ENCODE data around the gene IL20RB. TPM values are rescaled to one million over a fixed set of nuclear protein-coding genes. Genes with fewer than 3 reads are reported as not detected.
"Not testable (repeated sequence)": the region's sequence is repeated elsewhere in the genome, so short reads cannot be mapped to it uniquely, and the experiment has no call there.

Gene IL20RB
- total and polyA plus RNA-seq, 5 donors: 0.40 to 1.0 (median 0.57) TPM

DNA sequence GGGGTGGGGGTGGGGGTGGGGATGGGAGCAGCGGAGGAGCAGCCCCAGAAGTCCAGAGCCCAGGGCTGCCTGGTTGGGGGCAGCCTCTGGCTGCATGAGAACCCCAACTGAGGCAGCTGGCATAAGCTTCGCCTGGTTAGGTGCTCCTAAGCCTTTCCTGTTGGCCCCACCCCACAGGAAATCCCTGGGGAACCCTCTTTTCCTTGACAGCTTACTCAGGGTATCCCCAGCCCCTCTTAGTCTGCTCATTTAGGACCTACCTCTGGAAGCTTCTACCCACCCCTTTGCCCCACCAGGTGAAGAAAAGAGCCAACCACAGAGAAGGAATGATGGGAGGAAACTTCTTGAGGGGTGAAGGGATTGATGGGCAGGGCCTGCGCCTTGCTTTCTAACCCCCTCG, 53.4 kb downstream of the IL20RB start:
- DNase-seq (no peak), ATAC-seq (no peak)
- H3K4me1 ChIP-seq (ENCODE audit: control insufficient read depth, insufficient read depth, low read length): no peaks in the 10 kb centered on the region
- H3K9me3 ChIP-seq (ENCODE audit: control insufficient read depth, low read length): no peaks in the 10 kb centered on the region
- no peak overlapping the region for H3K4me3 ChIP-seq (ENCODE audit: low read length)
- 90% methylated on average over 4 of the region's 4 CpGs for WGBS
- no peak overlapping the region for H3K27ac ChIP-seq (ENCODE audit: low read length)
- no peaks in the 10 kb centered on the region for H3K27me3 ChIP-seq (ENCODE audit: control insufficient read depth, insufficient read depth)
- intact Hi-C loops (cut with DNase I): loop anchor here (5.0 to 10.0 kb wide), 5 partner anchors 254 to 939 kb away; partner anchors contain the start of gene STAG1 (in 2 of the 4)

DNA sequence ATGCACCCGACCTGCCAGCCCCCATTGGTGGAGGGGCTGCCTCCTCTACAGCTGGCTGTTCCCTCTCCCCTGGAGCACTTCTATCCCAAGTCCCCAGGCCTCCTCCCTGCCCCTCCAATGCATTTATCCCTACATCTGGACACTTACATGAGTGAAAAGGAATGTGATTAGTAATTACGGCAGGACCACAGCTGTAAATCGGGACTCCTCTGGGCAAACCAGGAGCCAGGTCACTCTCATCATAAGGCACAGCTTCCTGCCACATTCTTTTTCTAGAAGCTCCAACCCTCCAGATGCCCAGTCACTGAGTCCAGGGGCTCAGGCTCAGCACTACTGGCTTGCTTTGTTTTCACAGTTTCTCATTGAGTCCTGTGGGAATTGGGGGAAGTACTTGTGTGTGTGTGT, 54.3 kb downstream of the IL20RB start:
- ATAC-seq (no peak), DNase-seq (no peak)
- Histone ChIP-seq H3K4me3 (ENCODE audit: low read length) (no peak overlapping the region), H3K9me3 (ENCODE audit: control insufficient read depth, low read length) (no peaks in the 10 kb centered on the region), H3K27ac (ENCODE audit: low read length) (no peak overlapping the region), H3K27me3 (ENCODE audit: control insufficient read depth, insufficient read depth) (no peaks in the 10 kb centered on the region), H3K4me1 (ENCODE audit: control insufficient read depth, insufficient read depth, low read length) (no peaks in the 10 kb centered on the region)
- WGBS: 59% methylated on average over 3 of the region's 3 CpGs
- intact Hi-C loops (cut with DNase I): loop anchor here (5.0 to 10.0 kb wide), 5 partner anchors 255 to 940 kb away; partner anchors contain the start of gene STAG1 (in 2 of the 4)

GRCh38 chr3:137013951-137014688, 56.3 kb downstream of the IL20RB start:
- WGBS: 11% methylated on average over 18 of the region's 18 CpGs
- peak; percentile 94 to 97 for ATAC-seq
- Histone ChIP-seq H3K27me3 (ENCODE audit: control insufficient read depth, insufficient read depth) (no peaks in the 10 kb centered on the region), H3K4me3 (ENCODE audit: low read length) (peak overlapping the region; percentile 82), H3K9me3 (ENCODE audit: control insufficient read depth, low read length) (no peaks in the 10 kb centered on the region), H3K4me1 (ENCODE audit: control insufficient read depth, insufficient read depth, low read length) (no peaks in the 10 kb centered on the region), H3K27ac (ENCODE audit: low read length) (peak overlapping the region; percentile 82)
- DNase-seq: peak; percentile 89 to 95 (median 94)
- intact Hi-C loops (cut with DNase I): loop anchor here (2.0 to 10.0 kb wide), 6 partner anchors 257 to 942 kb away; partner anchors contain the start of gene STAG1 (in 3 of the 4)

GRCh38 chr3:137017316-137017715, 59.5 kb downstream of the IL20RB start:
- WGBS: 82% methylated on average over 1 of the region's 1 CpG
- not testable (repeated sequence) for H3K4me3 ChIP-seq (ENCODE audit: low read length); DNase-seq; H3K9me3 ChIP-seq (ENCODE audit: control insufficient read depth, low read length); H3K4me1 ChIP-seq (ENCODE audit: control insufficient read depth, insufficient read depth, low read length); H3K27me3 ChIP-seq (ENCODE audit: control insufficient read depth, insufficient read depth); H3K27ac ChIP-seq (ENCODE audit: low read length); ATAC-seq
- intact Hi-C loops (cut with DNase I): loop anchor here in 1 of 4 donors (10.0 kb wide), 1 partner anchor 623 kb away; no protein-coding TSS in a partner anchor

DNA sequence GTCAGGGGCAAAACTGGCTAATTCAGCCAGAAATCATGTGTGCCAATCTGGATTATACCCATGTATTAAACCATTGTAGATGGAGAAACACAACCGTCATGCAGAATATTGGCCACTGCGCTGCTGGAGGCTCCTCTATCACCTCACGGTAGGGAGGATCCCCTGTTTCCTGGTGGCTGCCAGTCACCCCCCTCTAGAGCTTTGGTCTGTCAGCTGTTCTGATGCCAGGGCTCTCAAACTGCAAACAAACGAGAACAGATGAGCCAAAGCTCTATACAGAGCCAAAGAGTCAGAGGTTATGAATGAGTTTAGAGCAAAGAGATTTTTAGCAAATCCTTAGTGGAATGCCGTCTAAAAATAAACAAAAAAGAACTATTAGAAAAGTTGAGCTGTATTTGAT, 62.5 kb downstream of the IL20RB start:
- DNase-seq (no peak), ATAC-seq (no peak)
- no peaks in the 10 kb centered on the region for H3K27me3 ChIP-seq (ENCODE audit: control insufficient read depth, insufficient read depth)
- no peaks in the 10 kb centered on the region for H3K9me3 ChIP-seq (ENCODE audit: control insufficient read depth, low read length)
- 50% methylated on average over 5 of the region's 5 CpGs for WGBS
- H3K4me1 ChIP-seq (ENCODE audit: control insufficient read depth, insufficient read depth, low read length): no peaks in the 10 kb centered on the region
- intact Hi-C loops (cut with DNase I): no loop called here
- no peak overlapping the region for H3K27ac ChIP-seq (ENCODE audit: low read length)
- H3K4me3 ChIP-seq (ENCODE audit: low read length): no peak overlapping the region

DNA sequence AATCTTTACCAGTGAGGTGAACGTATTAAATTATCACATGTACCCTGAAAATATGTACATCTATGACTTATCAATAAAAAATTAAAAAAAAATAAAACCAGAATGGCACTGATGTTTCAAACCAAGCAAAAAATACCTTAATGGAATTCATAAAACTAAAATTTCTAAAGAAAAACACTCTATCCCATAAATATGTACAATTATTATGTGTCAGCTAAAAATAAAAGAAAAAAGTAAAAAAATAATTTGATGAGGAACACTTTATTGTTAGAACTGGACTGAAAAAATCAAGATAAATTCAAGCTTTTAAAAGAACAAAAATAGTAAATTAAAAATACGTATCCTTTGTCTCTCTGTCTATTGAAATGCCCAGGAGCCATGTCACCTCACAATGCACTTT, 63.1 kb downstream of the IL20RB start:
- WGBS: 88% methylated on average over 2 of the region's 2 CpGs
- ATAC-seq (no peak), DNase-seq (no peak)
- no peak overlapping the region for H3K27ac ChIP-seq (ENCODE audit: low read length)
- intact Hi-C loops (cut with DNase I): no loop called here
- H3K4me1 ChIP-seq (ENCODE audit: control insufficient read depth, insufficient read depth, low read length): no peaks in the 10 kb centered on the region
- no peaks in the 10 kb centered on the region for H3K27me3 ChIP-seq (ENCODE audit: control insufficient read depth, insufficient read depth)
- H3K9me3 ChIP-seq (ENCODE audit: control insufficient read depth, low read length): no peaks in the 10 kb centered on the region
- no peak overlapping the region for H3K4me3 ChIP-seq (ENCODE audit: low read length)

DNA sequence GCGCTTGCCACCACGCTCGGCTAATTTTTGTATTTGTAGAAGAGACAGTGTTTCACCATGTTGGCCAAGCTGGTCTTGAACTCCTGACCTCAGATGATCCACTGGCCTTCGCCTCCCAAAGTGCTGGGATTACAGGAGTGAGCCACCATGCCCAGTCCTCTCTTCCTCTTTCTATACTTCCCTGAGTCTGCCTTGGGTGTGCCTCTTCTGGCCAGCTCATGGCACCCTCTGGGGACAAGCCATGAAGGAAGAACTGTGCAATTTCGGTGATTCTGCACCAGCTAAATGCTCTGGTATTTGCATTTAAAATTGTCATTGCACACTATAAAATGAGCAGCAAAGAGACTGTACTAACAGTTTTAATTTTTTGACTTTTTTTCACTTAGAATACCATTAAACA, 66.6 kb downstream of the IL20RB start:
- DNase-seq (no peak), ATAC-seq (no peak)
- Histone ChIP-seq H3K4me3 (ENCODE audit: low read length) (no peak overlapping the region), H3K9me3 (ENCODE audit: control insufficient read depth, low read length) (no peaks in the 10 kb centered on the region), H3K4me1 (ENCODE audit: control insufficient read depth, insufficient read depth, low read length) (no peaks in the 10 kb centered on the region), H3K27ac (ENCODE audit: low read length) (no peak overlapping the region), H3K27me3 (ENCODE audit: control insufficient read depth, insufficient read depth) (no peaks in the 10 kb centered on the region)
- intact Hi-C loops (cut with DNase I): no loop called here
- 95% methylated on average over 5 of the region's 5 CpGs for WGBS

- Histone ChIP-seq H3K4me3 (ENCODE audit: low read length) (no peak overlapping the region), H3K27me3 (ENCODE audit: control insufficient read depth, insufficient read depth) (no peaks in the 10 kb centered on the region), H3K9me3 (ENCODE audit: control insufficient read depth, low read length) (no peaks in the 10 kb centered on the region), H3K4me1 (ENCODE audit: control insufficient read depth, insufficient read depth, low read length) (no peaks in the 10 kb centered on the region), H3K27ac (ENCODE audit: low read length) (no peak overlapping the region)
- WGBS: 84% methylated on average over 3 of the region's 3 CpGs
- no peak for ATAC-seq
- no peak for DNase-seq
- intact Hi-C loops (cut with DNase I): no loop called here
Observed at GRCh38 chr3:137026701-137027100, 68.9 kb downstream of the IL20RB start.

DNA sequence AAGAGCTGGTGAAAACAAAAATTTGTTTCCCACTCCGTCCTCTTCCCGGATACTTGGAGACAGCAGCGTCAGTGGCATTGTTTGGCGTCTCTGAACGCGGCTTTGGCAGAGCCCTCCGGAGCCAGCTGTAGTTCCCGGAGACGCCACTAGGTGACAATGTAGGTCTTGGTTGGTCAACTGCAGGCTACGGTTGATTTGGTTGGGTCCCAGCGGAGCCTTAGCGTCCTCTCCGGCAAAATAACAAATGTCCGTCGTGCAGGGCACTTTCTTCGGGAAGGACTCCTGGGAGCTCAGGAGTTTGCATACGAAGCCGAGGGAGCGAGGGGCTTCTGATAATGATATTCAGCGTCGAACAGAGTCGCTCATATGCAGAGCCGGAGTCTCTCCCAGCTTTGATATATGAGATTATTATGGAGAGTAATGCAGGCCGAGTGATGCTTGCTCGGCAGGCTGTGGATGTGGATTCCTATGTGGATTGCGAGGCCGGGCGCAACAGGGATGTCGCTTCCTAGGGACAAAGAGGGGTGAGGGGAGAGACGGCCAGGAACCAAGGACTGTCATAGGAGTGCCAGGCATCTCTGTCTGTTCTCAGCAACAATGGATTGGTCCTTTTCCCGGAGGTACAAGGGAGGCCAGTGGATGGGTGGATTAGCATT, 74.8 kb downstream of the IL20RB start:
- Histone ChIP-seq H3K27me3 (ENCODE audit: control insufficient read depth, insufficient read depth) (no peaks in the 10 kb centered on the region), H3K4me1 (ENCODE audit: control insufficient read depth, insufficient read depth, low read length) (no peaks in the 10 kb centered on the region), H3K4me3 (ENCODE audit: low read length) (peak overlapping the region; percentile 16), H3K9me3 (ENCODE audit: control insufficient read depth, low read length) (no peaks in the 10 kb centered on the region), H3K27ac (ENCODE audit: low read length) (no peak overlapping the region)
- 3% methylated on average over 31 of the region's 31 CpGs for WGBS
- intact Hi-C loops (cut with DNase I): no loop called here
- peak; percentile 90 to 96 (median 92) for DNase-seq
- ATAC-seq: peak; percentile 89 to 93

DNA sequence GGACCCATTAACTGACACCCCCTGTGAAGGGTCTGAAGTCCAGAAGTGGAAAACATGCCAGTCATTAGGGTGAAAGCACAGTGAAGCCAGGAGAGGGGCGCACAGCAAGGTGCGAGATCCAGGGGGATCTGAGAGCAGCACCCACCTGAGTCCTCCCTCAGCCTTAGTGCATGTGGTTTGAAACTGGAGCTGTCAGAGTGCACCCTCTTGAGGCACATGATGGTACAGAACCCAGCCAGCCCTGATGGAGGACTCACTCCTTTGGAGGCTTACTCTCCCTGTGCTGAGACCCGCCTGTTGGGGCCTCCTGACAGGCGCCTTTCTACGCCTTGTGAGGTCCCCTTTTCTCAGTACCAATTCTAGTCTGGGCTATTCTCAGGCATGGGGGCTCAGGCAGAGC, 77.8 kb downstream of the IL20RB start:
- Histone ChIP-seq H3K9me3 (ENCODE audit: control insufficient read depth, low read length) (no peaks in the 10 kb centered on the region), H3K27me3 (ENCODE audit: control insufficient read depth, insufficient read depth) (no peaks in the 10 kb centered on the region), H3K4me3 (ENCODE audit: low read length) (no peak overlapping the region), H3K27ac (ENCODE audit: low read length) (no peak overlapping the region), H3K4me1 (ENCODE audit: control insufficient read depth, insufficient read depth, low read length) (no peaks in the 10 kb centered on the region)
- intact Hi-C loops (cut with DNase I): no loop called here
- DNase-seq: no peak
- 86% methylated on average over 5 of the region's 5 CpGs for WGBS
- no peak for ATAC-seq

- H3K9me3 ChIP-seq (ENCODE audit: control insufficient read depth, low read length): no peaks in the 10 kb centered on the region
- H3K27me3 ChIP-seq (ENCODE audit: control insufficient read depth, insufficient read depth): no peaks in the 10 kb centered on the region
- no peak for DNase-seq
- H3K4me1 ChIP-seq (ENCODE audit: control insufficient read depth, insufficient read depth, low read length): no peaks in the 10 kb centered on the region
- no peak overlapping the region for H3K27ac ChIP-seq (ENCODE audit: low read length)
- H3K4me3 ChIP-seq (ENCODE audit: low read length): no peak overlapping the region
- no peak for ATAC-seq
- intact Hi-C loops (cut with DNase I): no loop called here
Observed at GRCh38 chr3:137039570-137039969, 81.8 kb downstream of the IL20RB start.
